GM19099 (cell line): ENCODE data around the gene GMDS.

Source experiments
- POLR2A ChIP-seq: IDR thresholded peaks from 3 replicates; pipeline ENCODE4 v1.6.1; 2011; ENCODE audit warnings: low read depth; ENCODE audit not compliant: insufficient read length; ENCODE audit errors: extremely low read depth

GMDS gene

DNA sequence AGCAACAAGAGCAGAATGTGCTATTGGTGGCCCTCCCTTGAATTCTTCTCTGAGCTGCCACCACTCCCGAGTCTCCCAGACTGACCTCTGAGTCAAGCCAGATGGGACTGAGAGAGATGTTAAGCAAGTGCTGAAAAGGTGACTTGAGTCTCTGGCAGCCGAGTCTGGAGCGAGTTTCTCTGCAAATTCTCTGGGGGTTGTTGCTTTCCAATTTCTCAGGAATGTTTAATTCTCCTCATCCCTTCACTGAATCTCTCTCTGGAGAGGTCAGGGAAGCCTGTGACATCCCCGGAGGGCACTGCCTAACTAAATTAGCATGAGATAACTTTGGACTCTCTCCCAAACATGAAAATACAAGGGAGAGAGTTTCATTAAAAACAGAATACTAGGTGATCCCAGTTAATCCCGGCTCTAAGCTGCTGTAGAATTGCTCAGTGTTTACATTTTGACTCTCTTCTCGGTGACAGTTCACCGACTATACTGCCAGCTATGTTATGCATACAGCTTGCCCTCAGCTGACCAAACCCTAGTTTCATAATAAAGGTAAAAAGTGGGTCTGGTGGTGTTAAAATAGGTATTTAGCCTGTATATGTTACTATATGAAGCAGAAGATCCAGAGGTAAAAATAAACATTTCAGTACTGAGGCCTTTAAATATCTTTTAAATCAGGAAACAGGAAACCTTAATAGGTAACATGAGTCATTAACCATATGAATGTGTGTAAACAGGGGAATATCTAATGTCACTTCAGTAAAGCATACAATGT lies 477.7 kb downstream of the GMDS start:
- no peak for TF ChIP-seq POLR2A

DNA sequence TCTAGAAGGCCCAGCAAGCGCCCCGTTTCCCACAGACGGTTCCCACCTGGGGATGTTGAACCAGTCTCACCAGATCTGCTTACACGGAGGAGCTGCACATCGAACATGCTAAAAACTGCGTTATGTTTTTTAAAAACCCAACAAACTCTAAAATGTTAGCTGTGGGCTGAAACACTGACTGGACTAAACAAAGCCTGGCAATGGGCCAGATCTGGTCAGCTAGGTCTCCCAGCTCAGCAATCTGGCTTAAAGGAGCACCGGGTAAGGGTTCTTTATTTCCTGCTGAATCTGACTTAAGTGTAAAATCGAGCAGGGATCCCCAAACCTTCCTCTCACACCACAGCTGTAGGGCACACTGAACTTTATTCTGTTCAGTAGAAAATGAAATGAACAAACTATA lies 478.8 kb downstream of the GMDS start:
- TF ChIP-seq POLR2A, result no peak

GRCh38 chr6:1765160-1765903 lies 480.1 kb downstream of the GMDS start:
- no peak for TF ChIP-seq POLR2A

DNA sequence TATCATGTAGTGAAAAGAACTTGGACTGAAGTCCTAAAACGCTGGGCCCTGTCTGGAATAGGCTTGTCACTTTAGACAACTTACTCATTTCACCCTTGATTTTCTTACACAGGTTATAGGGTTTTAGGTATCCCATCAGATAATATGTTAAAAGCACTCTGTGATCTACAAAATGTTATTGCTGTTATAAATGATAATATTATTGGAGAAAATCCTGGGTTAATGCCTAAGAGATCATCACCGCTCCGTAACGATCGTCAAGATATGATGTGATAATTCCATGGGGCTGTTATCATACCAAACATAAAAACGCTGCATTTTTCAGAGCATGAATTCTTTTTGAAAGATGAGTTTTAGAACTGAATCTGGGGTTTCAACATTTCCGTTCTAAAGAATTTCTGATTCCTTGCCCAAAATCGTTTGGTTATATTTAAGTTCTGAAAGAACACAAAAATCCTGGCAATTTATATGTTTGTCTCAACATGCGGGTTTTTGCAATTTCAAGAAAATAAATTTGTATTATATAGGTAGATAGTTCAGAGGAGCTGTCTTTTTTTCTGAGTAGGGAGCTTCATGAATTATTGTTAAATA lies 480.9 kb downstream of the GMDS start:
- no peak for TF ChIP-seq POLR2A

DNA sequence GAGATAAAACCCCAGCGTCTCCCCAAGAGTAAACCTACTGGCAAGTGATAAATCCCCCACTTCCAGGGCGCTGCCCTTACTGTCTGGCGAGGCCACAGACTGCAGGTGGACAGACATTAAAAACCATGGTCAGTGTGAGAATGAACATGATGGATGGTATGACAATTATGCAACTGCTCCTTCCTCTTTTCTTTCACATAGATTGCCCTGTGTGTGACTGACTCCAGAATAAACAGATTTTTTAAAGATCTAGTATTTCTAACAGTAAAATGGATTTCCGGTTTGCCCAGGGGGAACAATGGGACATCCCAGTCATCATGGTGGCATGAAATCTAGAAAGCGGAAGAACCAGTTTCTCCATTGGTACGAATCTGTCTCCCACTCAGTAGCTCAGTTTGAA lies 482.0 kb downstream of the GMDS start:
- no peak for TF ChIP-seq POLR2A

GRCh38 chr6:1762203-1762602 lies 483.2 kb downstream of the GMDS start:
- no peak for TF ChIP-seq POLR2A

- no peak for TF ChIP-seq POLR2A
Measured at GRCh38 chr6:1761477-1761877, 483.9 kb downstream of the GMDS start.

- TF ChIP-seq POLR2A, result no peak
Measured at GRCh38 chr6:1760876-1761275, 484.5 kb downstream of the GMDS start.

- no peak for TF ChIP-seq POLR2A
Measured at GRCh38 chr6:1759870-1760269, 485.5 kb downstream of the GMDS start.

DNA sequence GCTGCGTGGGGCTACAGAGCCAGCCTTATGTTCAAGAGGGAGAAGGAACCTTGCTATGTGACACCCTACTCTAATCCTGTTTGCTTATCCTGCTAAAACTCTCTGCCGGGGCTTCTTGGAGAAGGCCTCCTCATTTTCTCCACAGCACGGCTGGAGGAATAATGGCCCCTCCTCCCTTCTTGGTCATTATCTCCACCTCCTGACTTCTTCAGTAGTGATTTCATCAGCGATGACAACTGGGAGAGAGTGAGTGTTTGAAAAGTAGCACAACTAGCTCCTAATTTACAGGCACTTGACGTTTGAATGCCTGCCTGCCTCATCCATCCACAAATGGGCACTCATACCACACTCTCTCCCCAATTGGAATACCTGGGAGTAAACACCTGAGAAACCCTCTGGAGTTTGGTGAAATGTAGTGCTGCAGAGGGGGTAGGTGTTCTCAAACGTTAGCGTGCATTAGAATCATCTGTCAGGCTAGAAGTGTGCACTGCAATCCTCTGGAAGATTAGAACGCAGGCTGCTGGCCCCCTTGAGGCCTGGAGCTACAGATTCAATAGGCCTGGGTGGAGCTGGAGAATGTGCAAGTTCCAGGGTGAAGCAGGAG lies 487.2 kb downstream of the GMDS start:
- TF ChIP-seq POLR2A, result no peak

DNA sequence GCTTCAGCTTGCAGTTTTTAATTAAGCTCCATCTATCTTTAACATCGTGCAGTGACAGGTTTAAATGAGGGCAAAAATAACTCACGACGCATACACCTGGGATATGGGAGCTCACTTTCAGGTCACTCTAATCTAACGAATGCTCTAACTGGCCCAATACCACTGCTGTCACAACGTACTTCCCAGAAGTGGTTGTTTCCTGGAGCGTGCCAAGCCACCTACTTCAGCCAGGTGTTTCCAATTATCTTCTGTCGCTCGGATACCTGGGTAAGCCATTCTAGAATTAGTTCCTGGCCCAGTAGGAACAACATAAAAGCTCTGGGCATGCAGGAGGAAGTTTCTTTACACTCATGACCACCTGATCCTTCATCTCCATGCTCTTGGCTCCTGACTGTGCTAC lies 488.3 kb downstream of the GMDS start:
- TF ChIP-seq POLR2A, result no peak

DNA sequence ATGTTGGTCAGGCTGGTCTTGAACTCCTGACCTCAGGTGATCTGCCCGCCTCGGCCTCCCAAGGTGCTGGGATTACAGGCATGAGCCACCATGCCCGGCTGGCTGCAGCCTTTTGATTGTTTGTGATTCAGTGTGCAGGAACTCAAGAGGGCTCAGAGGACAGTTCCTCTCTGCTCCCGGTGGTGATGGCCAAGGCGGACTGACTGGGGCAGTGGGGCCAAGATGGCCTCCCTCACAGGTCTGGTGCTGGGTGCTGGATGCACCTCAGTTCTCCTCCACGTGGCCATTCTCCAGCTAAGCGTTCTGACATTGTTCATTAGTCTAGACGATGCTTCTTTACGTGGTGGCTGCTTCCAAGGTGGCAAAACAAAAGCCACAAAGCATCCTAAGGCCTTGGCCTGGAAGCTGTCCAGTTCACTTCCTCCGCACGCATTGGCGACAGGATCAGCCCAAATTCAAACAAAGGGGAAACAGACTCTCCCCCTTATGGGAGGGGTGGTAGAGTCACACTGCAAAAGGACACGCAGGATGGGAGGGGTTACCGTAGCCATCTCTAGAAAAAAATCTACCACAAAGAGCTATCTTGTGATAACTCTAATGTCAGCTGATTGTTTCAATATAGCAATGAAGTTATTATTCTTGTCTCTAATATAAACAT lies 488.8 kb downstream of the GMDS start:
- no peak for TF ChIP-seq POLR2A

GRCh38 chr6:1749041-1749440 lies 496.4 kb downstream of the GMDS start:
- TF ChIP-seq POLR2A, result no peak

GRCh38 chr6:1747531-1747930 lies 497.9 kb downstream of the GMDS start:
- TF ChIP-seq POLR2A, result no peak

- no peak for TF ChIP-seq POLR2A
Measured at GRCh38 chr6:1747003-1747402, 498.4 kb downstream of the GMDS start.
